Measurements from ENCODE around the gene MRPL11.
A peak's percentile ranks its signal among the peaks of the same experiment; 100 is the strongest.

- TF ChIP-seq CTCF (IDR thresholded peaks at IDR 0.05): peak; percentile 99 to 100 (median 99)
- TF ChIP-seq POLR2A (IDR thresholded peaks at IDR 0.05): no peak
Observed at GRCh38 chr11:66408488-66409214, 30.0 kb downstream of the MRPL11 start.
